ENCODE results near the gene SQSTM1. TPM values are rescaled to one million over a fixed set of nuclear protein-coding genes. Genes with fewer than 3 reads are reported as not detected.

The SQSTM1 gene
- polyA plus RNA-seq, 2 of the 4 experiments (the other 2 are of a cell fraction), result 362 to 625 TPM

- no peak for TF ChIP-seq KDM1A (IDR thresholded peaks at IDR 0.05; ENCODE audit: low read depth)
- TF ChIP-seq FOSL2 (IDR thresholded peaks at IDR 0.05), result peak; percentile 10; the same call in 1 of the 2 replicates
- peak; percentile 67 for TF ChIP-seq FOSL2 (CRISPR knock-in tag; IDR thresholded peaks at IDR 0.05)
- no peak for TF ChIP-seq NR3C1 (IDR thresholded peaks at IDR 0.05)
- TF ChIP-seq REST (IDR thresholded peaks at IDR 0.05), result no peak
- TF ChIP-seq RAD21 (conservative IDR thresholded peaks at IDR 0.05 in 1 of 2, IDR thresholded peaks at IDR 0.05 in 1 of 2), result no peak
- no peak for TF ChIP-seq HOXB5 (CRISPR knock-in tag; IDR thresholded peaks at IDR 0.05)
- no peak for TF ChIP-seq GATA3 (IDR thresholded peaks at IDR 0.05; ENCODE audit: borderline replicate concordance)
- TF ChIP-seq PBX3 (IDR thresholded peaks at IDR 0.05), result no peak; the same call in 1 of the 2 replicates
- TF ChIP-seq RFX5 (IDR thresholded peaks at IDR 0.05), result no peak
- TF ChIP-seq FOSB (CRISPR knock-in tag; IDR thresholded peaks at IDR 0.05), result 0 out of 2 replicates have a peak, but pooled peaks have one; percentile 53
- no peak for TF ChIP-seq ATOH8 (CRISPR knock-in tag; IDR thresholded peaks at IDR 0.05; ENCODE audit: low read depth)
- no peak for TF ChIP-seq SREBF2 (IDR thresholded peaks at IDR 0.05)
- no peak for TF ChIP-seq BCL3 (IDR thresholded peaks at IDR 0.05)
- no peak for TF ChIP-seq HOXB13 (CRISPR knock-in tag; IDR thresholded peaks at IDR 0.05; ENCODE audit: low read depth)
These were observed 15.7 kb downstream of the SQSTM1 start (continued) for GRCh38 chr5:179836225-179837019.

DNA sequence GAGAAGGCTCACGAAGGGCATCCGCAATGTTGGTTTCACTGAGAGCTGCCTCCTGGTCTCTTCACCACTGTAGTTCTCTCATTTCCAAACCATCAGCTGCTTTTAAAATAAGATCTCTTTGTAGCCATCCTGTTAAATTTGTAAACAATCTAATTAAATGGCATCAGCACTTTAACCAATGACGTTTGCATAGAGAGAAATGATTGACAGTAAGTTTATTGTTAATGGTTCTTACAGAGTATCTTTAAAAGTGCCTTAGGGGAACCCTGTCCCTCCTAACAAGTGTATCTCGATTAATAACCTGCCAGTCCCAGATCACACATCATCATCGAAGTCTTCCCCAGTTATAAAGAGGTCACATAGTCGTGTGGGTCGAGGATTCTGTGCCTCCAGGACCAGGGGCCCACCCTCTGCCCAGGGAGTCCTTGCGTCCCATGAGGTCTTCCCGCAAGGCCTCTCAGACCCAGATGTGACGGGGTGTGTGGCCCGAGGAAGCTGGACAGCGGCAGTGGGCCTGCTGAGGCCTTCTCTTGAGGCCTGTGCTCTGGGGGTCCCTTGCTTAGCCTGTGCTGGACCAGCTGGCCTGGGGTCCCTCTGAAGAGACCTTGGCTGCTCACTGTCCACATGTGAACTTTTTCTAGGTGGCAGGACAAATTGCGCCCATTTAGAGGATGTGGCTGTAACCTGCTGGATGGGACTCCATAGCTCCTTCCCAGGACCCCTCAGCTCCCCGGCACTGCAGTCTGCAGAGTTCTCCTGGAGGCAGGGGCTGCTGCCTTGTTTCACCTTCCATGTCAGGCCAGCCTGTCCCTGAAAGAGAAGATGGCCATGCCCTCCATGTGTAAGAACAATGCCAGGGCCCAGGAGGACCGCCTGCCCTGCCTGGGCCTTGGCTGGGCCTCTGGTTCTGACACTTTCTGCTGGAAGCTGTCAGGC, 16.6 kb downstream of the SQSTM1 start:
- FAIRE-seq (no peak), ATAC-seq (0 out of 6 replicates have a peak, but pooled peaks of 1 of the 2 experiments have one; percentile 0), DNase-seq (ENCODE audit: low read depth in 1 of 2, low spot score in 1 of 2) (no peak)
- H3K4me1 ChIP-seq, result peaks cover 34% of the 10 kb centered on the region; the same call in 2 of the 3 replicates
- no peaks in the 10 kb centered on the region for H3K9me3 ChIP-seq
- H3K4me2 ChIP-seq, result no peak overlapping the region
- no peak overlapping the region for H3K4me3 ChIP-seq
- ChIA-PET POLR2A (interaction anchor here (0.6 to 1.4 kb wide), 3 partner anchors 10 to 176 kb away, joined by 3 to 7 read pairs (median 3); partner anchors contain the start of gene SQSTM1), CTCF (interaction anchor here (0.6 to 2.3 kb wide), 7 partner anchors 12 to 74 kb away, joined by 3 to 9 read pairs (median 4); partner anchors contain the start of gene TBC1D9B)
- 0 out of 6 replicates have a peak overlapping the region, but pooled peaks of 1 of the 2 experiments have one; percentile 0 for H3K27ac ChIP-seq
- 83% methylated on average over 15 of the region's 15 CpGs for WGBS (ENCODE audit: missing lambda C conversion rate)
- TF ChIP-seq POLR2AphosphoS2 (conservative IDR thresholded peaks at IDR 0.05; ENCODE audit: low read length) (peak; percentile 88; the same call in 1 of the 2 replicates), JUNB (IDR thresholded peaks at IDR 0.05) (no peak), ZSCAN20 (CRISPR knock-in tag; IDR thresholded peaks at IDR 0.05) (no peak), PBX3 (IDR thresholded peaks at IDR 0.05) (peak; percentile 13; the same call in 1 of the 2 replicates), TFCP2L1 (CRISPR knock-in tag; IDR thresholded peaks at IDR 0.05) (0 out of 2 replicates have a peak, but pooled peaks have one; percentile 41), RCOR1 (IDR thresholded peaks at IDR 0.05; ENCODE audit: low read depth, low read length) (no peak), MAZ (IDR thresholded peaks at IDR 0.05; ENCODE audit: borderline replicate concordance, low read depth, low read length) (no peak), JUN (IDR thresholded peaks at IDR 0.05) (peak; percentile 14 to 72; a peak in 2 of 5 replicates), BCL3 (IDR thresholded peaks at IDR 0.05) (no peak), FOSB (CRISPR knock-in tag; IDR thresholded peaks at IDR 0.05) (peak; percentile 81; the same call in 1 of the 2 replicates), TP53 (CRISPR knock-in tag; IDR thresholded peaks at IDR 0.05) (0 out of 2 replicates have a peak, but pooled peaks have one; percentile 12), HOXA7 (CRISPR knock-in tag; IDR thresholded peaks at IDR 0.05) (peak; percentile 61; the same call in 1 of the 2 replicates), NR3C1 (IDR thresholded peaks at IDR 0.05) (no peak), MAFK (IDR thresholded peaks at IDR 0.05; ENCODE audit: partially characterized antibody) (peak; percentile 4)
